ENCODE results near the gene GAREM1.

- TF ChIP-seq, protein P1, sequence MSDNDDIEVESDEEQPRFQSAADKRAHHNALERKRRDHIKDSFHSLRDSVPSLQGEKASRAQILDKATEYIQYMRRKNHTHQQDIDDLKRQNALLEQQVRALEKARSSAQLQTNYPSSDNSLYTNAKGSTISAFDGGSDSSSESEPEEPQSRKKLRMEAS (IDR thresholded peaks at IDR 0.05), result no peak
- no peak for TF ChIP-seq CTCF (IDR thresholded peaks at IDR 0.05; ENCODE audit: low read depth, low read length, missing input control)
- no peak for TF ChIP-seq ZBTB33 (IDR thresholded peaks at IDR 0.05)
- TF ChIP-seq GABPA (IDR thresholded peaks at IDR 0.05 in 1 of 2, conservative IDR thresholded peaks at IDR 0.05 in 1 of 2), result no peak
- TF ChIP-seq, protein P2, sequence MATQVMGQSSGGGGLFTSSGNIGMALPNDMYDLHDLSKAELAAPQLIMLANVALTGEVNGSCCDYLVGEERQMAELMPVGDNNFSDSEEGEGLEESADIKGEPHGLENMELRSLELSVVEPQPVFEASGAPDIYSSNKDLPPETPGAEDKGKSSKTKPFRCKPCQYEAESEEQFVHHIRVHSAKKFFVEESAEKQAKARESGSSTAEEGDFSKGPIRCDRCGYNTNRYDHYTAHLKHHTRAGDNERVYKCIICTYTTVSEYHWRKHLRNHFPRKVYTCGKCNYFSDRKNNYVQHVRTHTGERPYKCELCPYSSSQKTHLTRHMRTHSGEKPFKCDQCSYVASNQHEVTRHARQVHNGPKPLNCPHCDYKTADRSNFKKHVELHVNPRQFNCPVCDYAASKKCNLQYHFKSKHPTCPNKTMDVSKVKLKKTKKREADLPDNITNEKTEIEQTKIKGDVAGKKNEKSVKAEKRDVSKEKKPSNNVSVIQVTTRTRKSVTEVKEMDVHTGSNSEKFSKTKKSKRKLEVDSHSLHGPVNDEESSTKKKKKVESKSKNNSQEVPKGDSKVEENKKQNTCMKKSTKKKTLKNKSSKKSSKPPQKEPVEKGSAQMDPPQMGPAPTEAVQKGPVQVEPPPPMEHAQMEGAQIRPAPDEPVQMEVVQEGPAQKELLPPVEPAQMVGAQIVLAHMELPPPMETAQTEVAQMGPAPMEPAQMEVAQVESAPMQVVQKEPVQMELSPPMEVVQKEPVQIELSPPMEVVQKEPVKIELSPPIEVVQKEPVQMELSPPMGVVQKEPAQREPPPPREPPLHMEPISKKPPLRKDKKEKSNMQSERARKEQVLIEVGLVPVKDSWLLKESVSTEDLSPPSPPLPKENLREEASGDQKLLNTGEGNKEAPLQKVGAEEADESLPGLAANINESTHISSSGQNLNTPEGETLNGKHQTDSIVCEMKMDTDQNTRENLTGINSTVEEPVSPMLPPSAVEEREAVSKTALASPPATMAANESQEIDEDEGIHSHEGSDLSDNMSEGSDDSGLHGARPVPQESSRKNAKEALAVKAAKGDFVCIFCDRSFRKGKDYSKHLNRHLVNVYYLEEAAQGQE (IDR thresholded peaks at IDR 0.05), result no peak
Measured at GRCh38 chr18:32440518-32440917, 30.2 kb downstream of the GAREM1 start.
